Endodermal cell (in vitro differentiated cells): ENCODE results near the gene UNC45A. TPM values are rescaled to one million over a fixed set of nuclear protein-coding genes. Genes with fewer than 3 reads are reported as not detected.
A peak's percentile ranks its signal among the peaks of the same experiment; 100 is the strongest.
"Not testable (repeated sequence)": the region's sequence is repeated elsewhere in the genome, so short reads cannot be mapped to it uniquely, and the experiment has no call there.

ENCODE experiments used
- DNase-seq: peaks from one replicate; pipeline ENCODE4 v3.0.0-alpha.2; 2017
- H3K27ac ChIP-seq: 2 replicates; pipeline ENCODE4 v1.5.1; 2013; ENCODE audit warnings: mild to moderate bottlenecking, low read depth, low read length, moderate library complexity
- H3K27me3 ChIP-seq: 2 replicates; pipeline ENCODE4 v1.6.1; 2013; ENCODE audit warnings: mild to moderate bottlenecking, low read length, moderate library complexity; ENCODE audit not compliant: insufficient read depth, control insufficient read depth, poor library complexity, severe bottlenecking
- H3K36me3 ChIP-seq: 2 replicates; pipeline ENCODE4 v1.7.0; 2013; ENCODE audit warnings: mild to moderate bottlenecking, low read length, moderate library complexity; ENCODE audit not compliant: control insufficient read depth, insufficient read depth
- H3K4me1 ChIP-seq: one replicate; pipeline ENCODE4 v1.7.0; 2013; ENCODE audit warnings: low read length; ENCODE audit not compliant: control insufficient read depth, insufficient read depth
- H3K4me3 ChIP-seq: 2 replicates; pipeline ENCODE4 v1.5.1; 2013; ENCODE audit warnings: mild to moderate bottlenecking, low read length, moderate library complexity
- H3K9ac ChIP-seq: 2 replicates; pipeline ENCODE4 v1.6.1; 2013; ENCODE audit warnings: mild to moderate bottlenecking, low read length, moderate library complexity; ENCODE audit not compliant: poor library complexity, severe bottlenecking; ENCODE audit errors: extremely low read depth
- H3K9me3 ChIP-seq: 2 replicates; pipeline ENCODE4 v1.6.1; 2013; ENCODE audit warnings: mild to moderate bottlenecking, low read length, moderate library complexity; ENCODE audit not compliant: control insufficient read depth
- H3K27ac Mint-ChIP-seq: 2 replicates; pipeline ENCODE4 v1.8.0; 2020; ENCODE audit warnings: mixed read lengths
- H3K27me3 Mint-ChIP-seq: 2 replicates; pipeline ENCODE4 v1.8.0; 2021; ENCODE audit warnings: mild to moderate bottlenecking, mixed read lengths; ENCODE audit not compliant: insufficient read depth
- H3K36me3 Mint-ChIP-seq: 2 replicates; pipeline ENCODE4 v1.8.0; 2020; ENCODE audit warnings: low read depth, mixed read lengths
- H3K4me1 Mint-ChIP-seq: 2 replicates; pipeline ENCODE4 v1.8.0; 2020; ENCODE audit warnings: mixed read lengths
- H3K4me3 Mint-ChIP-seq: 2 replicates; pipeline ENCODE4 v1.8.0; 2020; ENCODE audit warnings: mild to moderate bottlenecking, moderate library complexity, mixed read lengths
- H3K9me3 Mint-ChIP-seq: 2 replicates; pipeline ENCODE4 v1.8.0; 2020; ENCODE audit warnings: mild to moderate bottlenecking, mixed read lengths
- WGBS, 2 experiments: methylation state at CpG; one replicate each; pipeline versions ENCODE4 v1.1.5 to v1.1.7; 2013; ENCODE audit warnings: missing lambda C conversion rate in 2 of 2, mixed read lengths in 1 of 2; ENCODE audit not compliant: insufficient coverage in 1 of 2, insufficient read length in 1 of 2; 5-methylcytosine and 5-hydroxymethylcytosine counted together
- total RNA-seq, 2 donors: library from RNA; stranded (reverse); fragmentation: NEBNext Ultra II Directional in 1 of 2; extraction: Animal tissue kit (Norgen Biotek cat#: 25700) in 1 of 2; gene quantifications; 2 replicates in 1 of 2; 3 replicates in 1 of 2; pipeline ENCODE4 v1.2.1, GENCODE V29; 2021
- TF ChIP-seq, protein P1 (sequence below): fragments of 200-600 bp; sonication (generic); conservative IDR thresholded peaks from 2 replicates; pipeline ENCODE4 v1.5.0; 2021; ENCODE audit warnings: antibody characterized with exemption, mild to moderate bottlenecking

Gene UNC45A
- total RNA-seq, 2 donors from 2014 or later = 92.5 to 96.6 TPM

DNA sequence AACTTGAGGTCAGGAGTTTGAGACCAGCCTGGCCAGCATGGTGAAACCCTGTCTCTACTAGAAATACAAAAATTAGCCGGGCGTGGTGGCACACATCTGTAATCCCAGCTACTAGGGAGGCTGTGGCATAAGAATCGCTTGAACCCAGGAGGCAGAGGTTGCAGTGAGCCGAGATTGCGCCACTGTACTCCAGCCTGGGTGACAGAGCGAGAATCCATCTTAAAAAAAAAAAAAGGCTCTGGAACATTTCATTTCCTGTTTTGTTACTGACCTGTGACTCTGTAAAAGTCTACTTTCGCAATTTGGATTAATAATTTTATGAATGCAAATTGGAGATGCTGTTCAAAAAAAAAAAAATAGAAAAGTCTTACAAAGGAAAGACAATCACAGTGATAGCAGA is 7.0 kb upstream of the UNC45A start:
- 94 to 98% methylated on average over 7 of the region's 7 CpGs for WGBS, 2 experiments
- not testable (repeated sequence) for H3K4me3 Mint-ChIP-seq, H3K9me3 Mint-ChIP-seq, H3K4me3 ChIP-seq, H3K27ac ChIP-seq, H3K9ac ChIP-seq, DNase-seq, H3K27ac Mint-ChIP-seq, H3K4me1 ChIP-seq, H3K4me1 Mint-ChIP-seq, H3K36me3 ChIP-seq, H3K27me3 Mint-ChIP-seq, H3K9me3 ChIP-seq, H3K36me3 Mint-ChIP-seq, H3K27me3 ChIP-seq

DNA sequence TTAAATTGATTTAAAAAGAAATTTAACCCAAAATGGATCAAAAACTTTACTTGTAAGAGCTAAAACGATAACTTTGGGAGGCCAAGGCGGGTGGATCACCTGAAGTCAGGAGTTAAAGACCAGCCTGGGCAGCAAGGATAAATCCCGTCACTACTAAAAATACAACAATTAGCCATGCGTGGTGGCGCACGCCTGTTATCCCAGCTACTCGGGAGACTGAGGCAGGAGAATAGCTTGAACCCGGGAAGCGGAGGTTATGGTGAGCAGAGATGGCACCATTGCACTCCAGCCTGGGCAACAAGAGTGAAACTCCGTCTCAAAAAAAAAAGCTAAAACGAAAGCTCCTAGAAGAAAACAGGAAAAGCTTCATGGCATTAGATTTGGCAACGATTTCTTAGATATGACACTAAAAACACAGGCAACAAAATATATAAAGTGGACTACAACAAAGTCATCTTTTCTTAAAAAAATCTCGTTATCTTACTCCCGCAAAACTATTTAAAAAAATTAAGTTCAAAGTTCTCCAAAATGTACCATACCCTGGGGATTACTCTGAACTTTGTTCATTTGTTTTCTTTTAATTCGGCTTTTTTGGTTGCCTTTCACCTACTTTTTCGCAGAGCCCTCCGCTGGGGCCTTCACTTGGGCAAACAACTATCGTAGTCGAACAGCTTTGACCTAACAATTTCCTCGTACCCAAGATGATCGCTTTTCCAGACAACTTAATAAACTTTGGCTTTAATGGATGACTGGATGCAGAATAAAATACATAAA is 5.7 kb upstream of the UNC45A start:
- TF ChIP-seq, protein P1, sequence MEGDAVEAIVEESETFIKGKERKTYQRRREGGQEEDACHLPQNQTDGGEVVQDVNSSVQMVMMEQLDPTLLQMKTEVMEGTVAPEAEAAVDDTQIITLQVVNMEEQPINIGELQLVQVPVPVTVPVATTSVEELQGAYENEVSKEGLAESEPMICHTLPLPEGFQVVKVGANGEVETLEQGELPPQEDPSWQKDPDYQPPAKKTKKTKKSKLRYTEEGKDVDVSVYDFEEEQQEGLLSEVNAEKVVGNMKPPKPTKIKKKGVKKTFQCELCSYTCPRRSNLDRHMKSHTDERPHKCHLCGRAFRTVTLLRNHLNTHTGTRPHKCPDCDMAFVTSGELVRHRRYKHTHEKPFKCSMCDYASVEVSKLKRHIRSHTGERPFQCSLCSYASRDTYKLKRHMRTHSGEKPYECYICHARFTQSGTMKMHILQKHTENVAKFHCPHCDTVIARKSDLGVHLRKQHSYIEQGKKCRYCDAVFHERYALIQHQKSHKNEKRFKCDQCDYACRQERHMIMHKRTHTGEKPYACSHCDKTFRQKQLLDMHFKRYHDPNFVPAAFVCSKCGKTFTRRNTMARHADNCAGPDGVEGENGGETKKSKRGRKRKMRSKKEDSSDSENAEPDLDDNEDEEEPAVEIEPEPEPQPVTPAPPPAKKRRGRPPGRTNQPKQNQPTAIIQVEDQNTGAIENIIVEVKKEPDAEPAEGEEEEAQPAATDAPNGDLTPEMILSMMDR = no peak
- H3K4me3 Mint-ChIP-seq = peak overlapping the region; percentile 34
- H3K4me3 ChIP-seq = no peak overlapping the region

DNA sequence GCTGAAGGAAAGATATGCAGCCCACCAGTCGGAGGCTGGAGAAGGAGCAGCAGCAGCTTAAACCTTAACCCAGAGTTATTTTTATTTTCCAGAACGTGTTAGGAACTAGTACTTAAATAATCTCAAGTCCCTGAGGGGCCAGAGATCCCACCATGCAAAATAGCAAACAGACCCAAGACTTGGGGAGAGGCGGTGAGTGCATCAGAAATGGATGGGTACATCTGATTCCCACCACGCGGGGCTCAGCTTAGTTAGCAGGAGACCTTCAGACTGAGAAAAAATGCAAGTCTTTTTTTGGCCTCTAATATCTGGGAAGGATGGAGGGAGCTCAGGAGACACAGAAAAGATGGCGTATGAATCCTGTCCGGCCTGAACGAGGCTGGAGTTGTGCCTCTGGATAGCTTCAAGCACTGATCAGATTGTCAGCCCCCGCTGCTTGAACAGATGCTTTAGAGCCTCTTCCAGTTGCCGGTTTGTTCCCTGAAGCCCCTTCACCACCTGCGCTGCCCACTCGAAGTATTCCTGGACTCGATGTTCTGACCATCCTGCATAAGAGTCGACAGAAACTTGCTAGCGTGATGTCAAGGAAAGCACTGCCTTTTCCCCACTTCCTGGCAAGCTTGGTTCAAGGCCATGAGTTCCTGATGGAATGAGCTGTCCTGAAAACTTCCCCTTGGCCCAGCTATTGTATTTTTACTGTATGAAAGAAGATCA is 4.1 kb upstream of the UNC45A start:
- Mint-ChIP-seq H3K4me1 (peaks cover 9% of the 10 kb centered on the region), H3K4me3 (peak overlapping the region; percentile 89), H3K9me3 (no peaks in the 10 kb centered on the region), H3K36me3 (no peaks in the 10 kb centered on the region), H3K27me3 (peaks cover 8% of the 10 kb centered on the region), H3K27ac (peak overlapping the region; percentile 94)
- Histone ChIP-seq H3K4me1 (no peaks in the 10 kb centered on the region), H3K36me3 (no peaks in the 10 kb centered on the region), H3K9me3 (no peaks in the 10 kb centered on the region), H3K9ac (no peak overlapping the region), H3K4me3 (no peak overlapping the region), H3K27me3 (peaks cover 8% of the 10 kb centered on the region), H3K27ac (no peak overlapping the region)
- TF ChIP-seq, protein P1 = no peak
- WGBS, 2 experiments = 93 to 98% methylated on average over 15 of the region's 15 CpGs
- DNase-seq = no peak

More for the DNA sequence above, 5.7 kb upstream of the UNC45A start:
- 96 to 97% methylated on average over 17 to 21 of the region's 21 CpGs for WGBS, 2 experiments
- Mint-ChIP-seq H3K27me3 (peaks cover 8% of the 10 kb centered on the region), H3K27ac (peak overlapping the region; percentile 17), H3K4me1 (peaks cover 9% of the 10 kb centered on the region), H3K36me3 (no peaks in the 10 kb centered on the region), H3K9me3 (no peaks in the 10 kb centered on the region)
- Histone ChIP-seq H3K4me1 (peaks cover 3% of the 10 kb centered on the region), H3K27ac (no peak overlapping the region), H3K9me3 (no peaks in the 10 kb centered on the region), H3K27me3 (peaks cover 8% of the 10 kb centered on the region), H3K36me3 (no peaks in the 10 kb centered on the region), H3K9ac (no peak overlapping the region)
- no peak for DNase-seq
